ENCODE data around the gene NUP58. TPM values are rescaled to one million over a fixed set of nuclear protein-coding genes. Genes with fewer than 3 reads are reported as not detected.

The NUP58 gene
- total RNA-seq, 4 donors from 2014 or later: 22.4 to 51.9 (median 36.3) TPM

DNA sequence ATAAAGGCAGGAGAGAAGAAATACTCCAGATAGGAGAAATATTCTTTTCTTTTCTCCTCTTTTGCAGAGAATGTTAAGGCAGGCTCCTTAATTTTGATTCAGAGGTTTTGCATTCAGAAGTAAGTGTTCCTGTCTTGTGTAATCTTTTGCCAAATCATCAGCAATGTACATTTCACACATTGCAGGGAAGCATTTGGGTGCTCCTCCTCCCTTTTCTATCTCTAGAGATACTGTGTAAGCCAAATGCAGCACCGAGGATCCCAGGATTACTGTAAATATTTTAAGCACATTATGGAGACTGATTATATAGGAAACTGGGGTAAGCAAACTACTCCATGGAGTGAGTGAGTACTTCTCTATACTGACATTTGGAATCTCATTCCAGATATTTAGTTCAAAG, 77.6 kb downstream of the NUP58 start:
- Histone ChIP-seq H3K27me3 (peaks cover 0 to 31% (median 0%) of the 10 kb centered on the region in 4 donors), H3K36me3 (no peaks in the 10 kb centered on the region), H3K4me1 (no peaks in the 10 kb centered on the region), H3K9me3 (no peaks in the 10 kb centered on the region), H3K27ac (no peak overlapping the region), H3K4me3 (no peak overlapping the region)
- intact Hi-C loops (cut with DNase I): no loop called here
- no peak for DNase-seq
- WGBS, 2 donors: 9 to 31% methylated on average over 1 of the region's 1 CpG
- no peak for TF ChIP-seq POLR2A (IDR thresholded peaks at IDR 0.05)

GRCh38 chr13:25380082-25380481, 78.7 kb downstream of the NUP58 start:
- DNase-seq: no peak
- WGBS, 2 donors: 64 to 73% methylated on average over 4 of the region's 4 CpGs
- H3K4me3 ChIP-seq: no peak overlapping the region
- intact Hi-C loops (cut with DNase I): no loop called here
- no peak for TF ChIP-seq POLR2A (IDR thresholded peaks at IDR 0.05)
- TF ChIP-seq, protein P1, sequence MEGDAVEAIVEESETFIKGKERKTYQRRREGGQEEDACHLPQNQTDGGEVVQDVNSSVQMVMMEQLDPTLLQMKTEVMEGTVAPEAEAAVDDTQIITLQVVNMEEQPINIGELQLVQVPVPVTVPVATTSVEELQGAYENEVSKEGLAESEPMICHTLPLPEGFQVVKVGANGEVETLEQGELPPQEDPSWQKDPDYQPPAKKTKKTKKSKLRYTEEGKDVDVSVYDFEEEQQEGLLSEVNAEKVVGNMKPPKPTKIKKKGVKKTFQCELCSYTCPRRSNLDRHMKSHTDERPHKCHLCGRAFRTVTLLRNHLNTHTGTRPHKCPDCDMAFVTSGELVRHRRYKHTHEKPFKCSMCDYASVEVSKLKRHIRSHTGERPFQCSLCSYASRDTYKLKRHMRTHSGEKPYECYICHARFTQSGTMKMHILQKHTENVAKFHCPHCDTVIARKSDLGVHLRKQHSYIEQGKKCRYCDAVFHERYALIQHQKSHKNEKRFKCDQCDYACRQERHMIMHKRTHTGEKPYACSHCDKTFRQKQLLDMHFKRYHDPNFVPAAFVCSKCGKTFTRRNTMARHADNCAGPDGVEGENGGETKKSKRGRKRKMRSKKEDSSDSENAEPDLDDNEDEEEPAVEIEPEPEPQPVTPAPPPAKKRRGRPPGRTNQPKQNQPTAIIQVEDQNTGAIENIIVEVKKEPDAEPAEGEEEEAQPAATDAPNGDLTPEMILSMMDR (IDR thresholded peaks at IDR 0.05): no peak
- no peaks in the 10 kb centered on the region for H3K4me1 ChIP-seq
- peaks cover 0 to 31% (median 0%) of the 10 kb centered on the region in 4 donors for H3K27me3 ChIP-seq
- H3K9me3 ChIP-seq: no peaks in the 10 kb centered on the region
- H3K27ac ChIP-seq: no peak overlapping the region
- H3K36me3 ChIP-seq: no peaks in the 10 kb centered on the region

DNA sequence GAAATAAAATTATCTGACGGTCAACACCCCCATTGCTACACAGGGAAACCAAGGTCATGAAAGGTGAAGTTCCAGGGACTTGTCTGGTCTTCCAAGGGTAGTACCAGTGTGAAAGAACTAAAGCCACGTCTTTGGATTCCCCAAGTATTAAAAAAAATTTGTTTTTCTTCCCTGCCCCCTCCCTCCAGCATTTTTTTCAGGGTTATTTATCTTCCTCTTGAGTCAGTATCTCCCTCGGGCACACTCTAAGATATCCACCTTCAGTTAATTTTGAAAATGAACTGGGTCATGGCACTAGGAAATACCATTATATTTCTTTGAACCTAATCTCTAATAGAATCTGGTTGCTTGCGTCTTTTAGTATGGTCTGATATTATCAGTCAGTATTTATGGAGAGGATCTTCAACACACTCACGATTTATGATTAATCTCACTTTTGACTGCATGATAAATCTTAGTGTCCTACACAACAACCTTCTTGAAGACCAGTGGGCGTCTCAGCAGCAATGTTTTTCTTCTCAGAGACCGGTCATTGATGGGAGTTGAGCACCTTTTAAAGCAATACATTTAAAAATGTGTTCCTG, 79.4 kb downstream of the NUP58 start:
- no peaks in the 10 kb centered on the region for H3K36me3 ChIP-seq
- H3K9me3 ChIP-seq: no peaks in the 10 kb centered on the region
- H3K27me3 ChIP-seq: peaks cover 0 to 29% (median 0%) of the 10 kb centered on the region in 4 donors
- H3K4me1 ChIP-seq: no peaks in the 10 kb centered on the region
- intact Hi-C loops (cut with DNase I): no loop called here
- no peak overlapping the region for H3K27ac ChIP-seq
- no peak overlapping the region for H3K4me3 ChIP-seq
- WGBS, 2 donors: 61 to 62% methylated on average over 7 of the region's 7 CpGs
- TF ChIP-seq, protein P1 (IDR thresholded peaks at IDR 0.05): no peak
- no peak for TF ChIP-seq POLR2A (IDR thresholded peaks at IDR 0.05)
- DNase-seq: no peak

DNA sequence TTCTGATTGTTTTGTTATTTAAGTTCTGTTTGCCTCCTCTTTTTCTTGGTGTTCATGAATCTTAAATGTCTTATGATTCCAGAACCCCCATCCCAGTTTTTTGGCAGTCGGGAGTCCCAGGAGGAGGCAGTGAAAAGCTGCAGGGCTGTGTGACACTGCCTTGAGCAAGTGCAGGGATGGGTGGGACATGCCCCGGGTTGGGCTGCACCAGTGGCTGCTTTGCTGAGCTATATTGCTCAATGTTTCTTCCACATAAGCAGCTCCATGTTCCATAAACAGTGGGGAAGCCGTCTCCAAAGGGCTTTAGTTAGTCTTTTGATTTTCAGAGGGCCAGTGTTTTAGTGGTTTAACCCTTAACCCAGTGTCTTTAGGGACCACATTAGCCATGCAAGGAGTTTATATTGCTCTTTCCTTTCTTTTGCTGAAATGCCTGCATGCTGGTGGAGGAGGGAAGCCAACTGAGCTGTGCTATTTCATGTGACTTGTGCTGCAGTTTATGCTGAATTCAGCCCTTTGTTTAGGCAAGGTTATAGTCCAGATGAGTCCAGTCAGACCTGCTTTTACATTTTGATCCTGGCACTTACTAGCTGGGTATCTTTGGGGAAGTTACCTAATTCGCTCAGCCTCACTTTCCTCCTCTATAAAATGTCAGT, 83.5 kb downstream of the NUP58 start:
- WGBS, 2 donors: 45 to 50% methylated on average over 3 to 4 of the region's 4 CpGs
- intact Hi-C loops (cut with DNase I): no loop called here

DNA sequence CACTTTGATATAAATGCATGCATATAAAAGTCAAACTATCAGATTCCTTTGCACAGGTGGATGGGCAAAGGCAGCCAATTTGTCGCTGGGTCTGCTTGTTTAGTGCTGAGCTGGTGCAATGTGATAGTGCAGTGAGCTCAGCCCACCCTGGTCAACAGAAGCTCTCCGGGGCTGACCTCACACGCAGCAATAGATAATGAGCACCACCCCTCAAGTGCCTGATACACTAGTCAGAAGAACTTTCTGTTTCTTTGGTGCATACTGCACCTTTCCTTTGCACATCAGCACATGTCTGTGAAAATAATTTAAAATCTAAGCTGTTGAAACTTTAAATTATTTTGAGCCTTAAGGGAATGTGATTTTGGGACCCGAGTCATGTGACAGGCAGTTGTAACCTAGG, 90.5 kb downstream of the NUP58 start:
- Histone ChIP-seq H3K27ac (no peak overlapping the region), H3K9me3 (no peaks in the 10 kb centered on the region), H3K4me3 (no peak overlapping the region), H3K27me3 (no peaks in the 10 kb centered on the region), H3K4me1 (no peaks in the 10 kb centered on the region), H3K36me3 (no peaks in the 10 kb centered on the region)
- no peak for TF ChIP-seq POLR2A (IDR thresholded peaks at IDR 0.05)
- TF ChIP-seq, protein P1 (IDR thresholded peaks at IDR 0.05): no peak
- intact Hi-C loops (cut with DNase I): no loop called here
- no peak for DNase-seq
- 59 to 60% methylated on average over 4 of the region's 4 CpGs for WGBS, 2 donors

More for the DNA sequence above, 83.5 kb downstream of the NUP58 start:
- Histone ChIP-seq H3K27ac (no peak overlapping the region), H3K4me3 (no peak overlapping the region), H3K4me1 (no peaks in the 10 kb centered on the region), H3K9me3 (no peaks in the 10 kb centered on the region), H3K36me3 (no peaks in the 10 kb centered on the region), H3K27me3 (peaks cover 0 to 36% (median 0%) of the 10 kb centered on the region in 4 donors)
- TF ChIP-seq, protein P1 (IDR thresholded peaks at IDR 0.05): no peak
- TF ChIP-seq POLR2A (IDR thresholded peaks at IDR 0.05): no peak
- DNase-seq: no peak

Other genes starting within 250 kb of the NUP58 start
- under 1 TPM; 0.12 to 0.23 (median 0.21) TPM for gene PABPC3, start 205.5 kb upstream of the NUP58 start, total RNA-seq
- not detected for gene AMER2, start 129.3 kb upstream of the NUP58 start, total RNA-seq
- 10 to 100 TPM in 3 of 4 donors, 1 to 10 TPM in 1; 6.5 to 14.9 (median 13.2) TPM for gene MTMR6, start 14.1 kb upstream of the NUP58 start, total RNA-seq
- gene ATP8A2, start 70.3 kb downstream of the NUP58 start, total RNA-seq: not detected

Data from esophagus squamous epithelium (tissue), 5 donors.